Measurements from ENCODE around the gene LRRC4C. TPM values are rescaled to one million over a fixed set of nuclear protein-coding genes. Genes with fewer than 3 reads are reported as not detected.

Gene LRRC4C
- polyA plus RNA-seq, 1 of the 3 experiments (the other 2 are of a cell fraction): 0.16 TPM

DNA sequence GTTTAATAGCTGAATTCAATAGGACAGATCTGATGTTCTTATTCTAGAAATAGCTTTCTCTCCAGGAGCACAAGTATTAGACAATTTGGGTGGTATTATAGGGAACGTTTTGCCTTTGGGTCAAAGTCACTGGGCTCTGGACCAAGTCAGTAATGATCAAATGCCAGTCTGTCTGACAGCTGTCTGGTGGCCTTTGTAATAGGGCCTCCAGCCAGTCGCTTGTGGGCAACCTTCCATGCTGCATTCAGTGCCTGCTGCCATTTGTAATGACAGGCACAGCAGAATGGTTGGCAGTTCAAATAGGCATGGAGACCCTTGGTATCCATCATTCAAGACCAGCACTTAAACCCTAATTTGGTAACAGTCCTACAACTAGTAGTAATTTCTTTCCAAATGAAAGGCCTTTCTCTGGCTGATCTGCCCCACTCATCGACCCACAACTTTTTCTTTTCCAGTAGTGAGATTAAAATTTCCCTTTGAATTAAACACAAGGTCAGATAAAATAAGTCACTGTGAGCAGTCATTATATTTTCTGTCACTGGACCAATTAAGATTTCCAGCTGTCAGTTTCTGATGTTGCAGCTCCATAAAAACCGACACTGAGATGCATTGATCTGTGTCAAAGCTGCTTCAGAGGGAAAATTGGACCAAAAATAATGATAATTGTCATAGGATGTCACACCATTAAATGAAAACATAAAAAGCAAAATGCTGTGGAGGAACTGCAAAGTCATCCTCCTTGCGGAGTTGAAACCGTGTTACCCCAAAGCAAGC lies 1038.1 kb downstream of the LRRC4C start:
- no peaks in the 10 kb centered on the region for H3F3A ChIP-seq (replicated peaks; ENCODE audit: insufficient read depth)
- no peak overlapping the region for H3K9ac ChIP-seq
- H4K20me1 ChIP-seq (ENCODE audit: insufficient read depth): no peaks in the 10 kb centered on the region
- DNase-seq: no peak
- ChIA-PET CTCF (no interaction called here), POLR2A (no interaction called here)
- no peaks in the 10 kb centered on the region for H3K36me3 ChIP-seq (replicated peaks in 1 of 2; ENCODE audit: control insufficient read depth in 1 of 2, insufficient read depth in 2 of 2, low read length in 1 of 2)
- H3K79me2 ChIP-seq (ENCODE audit: insufficient read depth): no peaks in the 10 kb centered on the region
- H2AFZ ChIP-seq (ENCODE audit: low read depth): no peak overlapping the region
- no peaks in the 10 kb centered on the region for H3K27me3 ChIP-seq (ENCODE audit: insufficient read depth)
- no peaks in the 10 kb centered on the region for H3K9me2 ChIP-seq
- H3K9me3 ChIP-seq: no peaks in the 10 kb centered on the region
- TF ChIP-seq SMC3 (IDR thresholded peaks at IDR 0.05; ENCODE audit: low read depth, low read length): no peak
- TF ChIP-seq, protein P1, sequence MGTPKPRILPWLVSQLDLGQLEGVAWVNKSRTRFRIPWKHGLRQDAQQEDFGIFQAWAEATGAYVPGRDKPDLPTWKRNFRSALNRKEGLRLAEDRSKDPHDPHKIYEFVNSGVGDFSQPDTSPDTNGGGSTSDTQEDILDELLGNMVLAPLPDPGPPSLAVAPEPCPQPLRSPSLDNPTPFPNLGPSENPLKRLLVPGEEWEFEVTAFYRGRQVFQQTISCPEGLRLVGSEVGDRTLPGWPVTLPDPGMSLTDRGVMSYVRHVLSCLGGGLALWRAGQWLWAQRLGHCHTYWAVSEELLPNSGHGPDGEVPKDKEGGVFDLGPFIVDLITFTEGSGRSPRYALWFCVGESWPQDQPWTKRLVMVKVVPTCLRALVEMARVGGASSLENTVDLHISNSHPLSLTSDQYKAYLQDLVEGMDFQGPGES (IDR thresholded peaks at IDR 0.05; ENCODE audit: low read depth, low read length): no peak
- WGBS (ENCODE audit: low lambda C conversion rate): 47% methylated on average over 5 of the region's 6 CpGs
- no peak overlapping the region for H3K4me3 ChIP-seq (ENCODE audit: low read depth in 2 of 2, low read length in 1 of 2)
- no peak overlapping the region for H3K4me2 ChIP-seq
- no peak overlapping the region for H3K27ac ChIP-seq (ENCODE audit: low read depth in 2 of 2, low read length in 1 of 2)
- H3K4me1 ChIP-seq (ENCODE audit: control insufficient read depth in 1 of 2, insufficient read depth in 2 of 2, low read depth in 1 of 2, low read length in 1 of 2): no peaks in the 10 kb centered on the region

DNA sequence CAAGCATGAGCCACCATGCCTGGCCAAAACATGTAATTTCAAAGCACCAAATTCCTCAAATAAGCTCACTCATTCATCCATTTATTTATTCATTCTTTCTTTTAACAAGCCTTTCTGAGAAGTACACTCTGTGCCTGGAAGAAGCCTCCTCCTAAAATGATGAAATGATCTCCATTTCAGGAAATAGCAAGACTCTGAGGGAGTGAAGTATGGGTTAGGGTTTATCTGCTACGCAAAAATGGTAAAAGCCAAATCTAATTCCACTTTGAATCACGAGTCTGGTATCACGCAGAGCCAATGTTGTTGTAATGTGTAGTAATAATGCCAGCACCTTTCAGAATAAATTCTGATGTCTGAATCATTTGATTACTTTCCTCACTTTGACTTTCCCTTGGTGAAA lies 1041.8 kb downstream of the LRRC4C start:
- ChIA-PET CTCF (no interaction called here), POLR2A (no interaction called here)
- Histone ChIP-seq H3K4me3 (ENCODE audit: low read depth in 2 of 2, low read length in 1 of 2) (no peak overlapping the region), H3K36me3 (replicated peaks in 1 of 2; ENCODE audit: control insufficient read depth in 1 of 2, insufficient read depth in 2 of 2, low read length in 1 of 2) (no peaks in the 10 kb centered on the region), H4K20me1 (ENCODE audit: insufficient read depth) (no peaks in the 10 kb centered on the region), H3K9me3 (no peaks in the 10 kb centered on the region), H3K27me3 (ENCODE audit: insufficient read depth) (no peaks in the 10 kb centered on the region), H3K4me1 (ENCODE audit: control insufficient read depth in 1 of 2, insufficient read depth in 2 of 2, low read depth in 1 of 2, low read length in 1 of 2) (no peaks in the 10 kb centered on the region), H3K9me2 (no peaks in the 10 kb centered on the region), H3K4me2 (no peak overlapping the region), H3F3A (replicated peaks; ENCODE audit: insufficient read depth) (no peaks in the 10 kb centered on the region), H3K9ac (no peak overlapping the region), H3K27ac (ENCODE audit: low read depth in 2 of 2, low read length in 1 of 2) (no peak overlapping the region), H3K79me2 (ENCODE audit: insufficient read depth) (no peaks in the 10 kb centered on the region), H2AFZ (ENCODE audit: low read depth) (no peak overlapping the region)
- DNase-seq: no peak
- 32% methylated on average over 3 of the region's 3 CpGs for WGBS (ENCODE audit: low lambda C conversion rate)
- TF ChIP-seq, protein P2, sequence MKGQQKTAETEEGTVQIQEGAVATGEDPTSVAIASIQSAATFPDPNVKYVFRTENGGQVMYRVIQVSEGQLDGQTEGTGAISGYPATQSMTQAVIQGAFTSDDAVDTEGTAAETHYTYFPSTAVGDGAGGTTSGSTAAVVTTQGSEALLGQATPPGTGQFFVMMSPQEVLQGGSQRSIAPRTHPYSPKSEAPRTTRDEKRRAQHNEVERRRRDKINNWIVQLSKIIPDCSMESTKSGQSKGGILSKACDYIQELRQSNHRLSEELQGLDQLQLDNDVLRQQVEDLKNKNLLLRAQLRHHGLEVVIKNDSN (IDR thresholded peaks at IDR 0.05; ENCODE audit: borderline replicate concordance, low read depth): no peak
- TF ChIP-seq, protein P3, sequence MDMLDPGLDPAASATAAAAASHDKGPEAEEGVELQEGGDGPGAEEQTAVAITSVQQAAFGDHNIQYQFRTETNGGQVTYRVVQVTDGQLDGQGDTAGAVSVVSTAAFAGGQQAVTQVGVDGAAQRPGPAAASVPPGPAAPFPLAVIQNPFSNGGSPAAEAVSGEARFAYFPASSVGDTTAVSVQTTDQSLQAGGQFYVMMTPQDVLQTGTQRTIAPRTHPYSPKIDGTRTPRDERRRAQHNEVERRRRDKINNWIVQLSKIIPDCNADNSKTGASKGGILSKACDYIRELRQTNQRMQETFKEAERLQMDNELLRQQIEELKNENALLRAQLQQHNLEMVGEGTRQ (IDR thresholded peaks at IDR 0.05; ENCODE audit: borderline replicate concordance, low read depth, low read length): no peak
- TF ChIP-seq RAD21 (IDR thresholded peaks at IDR 0.05; ENCODE audit: low read length) (no peak), TCF12 (IDR thresholded peaks at IDR 0.05) (no peak), EZH2phosphoT487 (IDR thresholded peaks at IDR 0.05; ENCODE audit: borderline replicate concordance, low read depth) (no peak), FOXJ3 (CRISPR knock-in tag; IDR thresholded peaks at IDR 0.05) (no peak), POLR2AphosphoS5 (IDR thresholded peaks at IDR 0.05; ENCODE audit: low read depth, low read length) (no peak), RXRA (IDR thresholded peaks at IDR 0.05; ENCODE audit: borderline replicate concordance, low read depth) (no peak)
- TF ChIP-seq, protein P4, sequence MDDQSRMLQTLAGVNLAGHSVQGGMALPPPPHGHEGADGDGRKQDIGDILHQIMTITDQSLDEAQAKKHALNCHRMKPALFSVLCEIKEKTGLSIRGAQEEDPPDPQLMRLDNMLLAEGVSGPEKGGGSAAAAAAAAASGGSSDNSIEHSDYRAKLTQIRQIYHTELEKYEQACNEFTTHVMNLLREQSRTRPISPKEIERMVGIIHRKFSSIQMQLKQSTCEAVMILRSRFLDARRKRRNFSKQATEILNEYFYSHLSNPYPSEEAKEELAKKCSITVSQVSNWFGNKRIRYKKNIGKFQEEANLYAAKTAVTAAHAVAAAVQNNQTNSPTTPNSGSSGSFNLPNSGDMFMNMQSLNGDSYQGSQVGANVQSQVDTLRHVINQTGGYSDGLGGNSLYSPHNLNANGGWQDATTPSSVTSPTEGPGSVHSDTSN (IDR thresholded peaks at IDR 0.05): no peak
- TF ChIP-seq, protein P1 (IDR thresholded peaks at IDR 0.05; ENCODE audit: low read depth, low read length): no peak

Measured in SK-N-SH (cell line).